GM12878 (cell line): Measurements from ENCODE around the gene KIAA1217. TPM values are rescaled to one million over a fixed set of nuclear protein-coding genes. Genes with fewer than 3 reads are reported as not detected.

Source experiments
- ATAC-seq: fragments of 200-7000 bp; cut with Tn5 transposase; 3 replicates; pipeline ENCODE4 v1.9.1; 2020; ENCODE audit warnings: mild to moderate bottlenecking, moderate library complexity
- BruUV-seq: library from RNA; stranded (reverse); fragments of 400-500 nt; replicated peaks from 2 replicates; lab custom pipeline; 2021; lab: Mats Ljungman, UMichigan
- CTCF ChIA-PET: fragments of 300-600 bp; sonication (Branson Sonifier 250); formaldehyde crosslinking; extraction: SDS; loops from one replicate; lab custom pipeline; 2021; ENCODE audit warnings: inconsistent platforms; lab: Yijun Ruan, JAX
- POLR2A ChIA-PET: fragments of 350-600 bp; formaldehyde crosslinking; extraction: SDS; loops from one replicate; lab custom pipeline; 2021; ENCODE audit warnings: inconsistent platforms; lab: Charles Lee
- RAD21 ChIA-PET: fragments of 300-600 bp; sonication (Branson Sonifier 250); formaldehyde crosslinking; loops from one replicate; lab custom pipeline; 2023; ENCODE audit warnings: antibody characterized with exemption; ENCODE audit not compliant: unreplicated experiment; lab: Charles Lee
- SMC1A ChIA-PET: fragments of 300-600 bp; sonication (Branson Sonifier 250); formaldehyde crosslinking; loops from one replicate; lab custom pipeline; 2023; ENCODE audit not compliant: unreplicated experiment, uncharacterized antibody; lab: Charles Lee
- DNase-seq: peaks from one replicate; pipeline ENCODE4 v3.0.0-alpha.2; 2011; ENCODE audit warnings: low read depth, low spot score
- FAIRE-seq: peaks from 3 replicates; lab custom pipeline; 2011; peaks lifted over from hg19 to GRCh38; lab: Jason Lieb, UNC
- H2AFZ ChIP-seq: 2 replicates; pipeline ENCODE4 v1.6.0; 2011; ENCODE audit warnings: low read depth, low read length, control low read depth; ENCODE audit not compliant: control insufficient read depth
- H3K27ac ChIP-seq: 2 replicates; pipeline ENCODE4 v1.5.1; 2011; ENCODE audit warnings: control low read depth; ENCODE audit not compliant: control insufficient read depth, insufficient read depth
- H3K27me3 ChIP-seq, 2 experiments: replicated peaks in 1 of 2; 2 replicates each; pipeline versions ENCODE4 v1.6.0 to v1.6.1; 2011; ENCODE audit warnings: low read length in 1 of 2; ENCODE audit not compliant: control insufficient read depth in 2 of 2, insufficient read depth in 2 of 2
- H3K36me3 ChIP-seq, 2 experiments: 2 replicates each; pipeline ENCODE4 v1.5.1; 2011; ENCODE audit warnings: low read length in 1 of 2; ENCODE audit not compliant: control insufficient read depth in 2 of 2, insufficient read depth in 2 of 2
- H3K4me1 ChIP-seq: 2 replicates; pipeline ENCODE4 v1.6.1; 2011; ENCODE audit warnings: mild to moderate bottlenecking, low read length, moderate library complexity, mixed read lengths; ENCODE audit not compliant: control insufficient read depth, insufficient read depth
- H3K4me2 ChIP-seq: 2 replicates; pipeline ENCODE4 v1.6.0; 2011; ENCODE audit warnings: control low read depth; ENCODE audit not compliant: control insufficient read depth, insufficient read depth
- H3K4me3 ChIP-seq: fragments of 200-600 bp; sonication (generic); 2 replicates; pipeline ENCODE4 v1.5.1; 2016
- H3K79me2 ChIP-seq: 2 replicates; pipeline ENCODE4 v1.6.0; 2011; ENCODE audit warnings: low read length; ENCODE audit not compliant: control insufficient read depth, insufficient read depth
- H3K9ac ChIP-seq: 2 replicates; pipeline ENCODE4 v1.8.0; 2011; ENCODE audit warnings: low read length, control low read depth, mixed read lengths; ENCODE audit not compliant: control insufficient read depth, insufficient read depth
- H3K9me3 ChIP-seq: replicated peaks from 3 replicates; pipeline ENCODE4 v1.5.1; 2011; ENCODE audit warnings: mild to moderate bottlenecking, low read length; ENCODE audit not compliant: control insufficient read depth, insufficient read depth
- H4K20me1 ChIP-seq: 2 replicates; pipeline ENCODE4 v1.6.0; 2011; ENCODE audit not compliant: control insufficient read depth, insufficient read depth
- BHLHE40 ChIP-seq, 2 experiments: fragments of 450-650 bp in 1 of 2; IDR thresholded peaks; 2 replicates each; pipeline ENCODE4 v1.6.1; 2011 to 2017; ENCODE audit warnings: low read depth in 2 of 2, borderline replicate concordance in 1 of 2, improper control_type of control experiment in 1 of 2, low read length in 1 of 2, mild to moderate bottlenecking in 1 of 2
- KDM1A ChIP-seq: fragments of 200-600 bp; sonication (generic); IDR thresholded peaks from 2 replicates; pipeline ENCODE4 v1.6.1; 2016; ENCODE audit warnings: borderline replicate concordance
- MYB ChIP-seq: fragments of 150-350 bp; IDR thresholded peaks from 2 replicates; pipeline ENCODE4 v1.6.1; 2014; ENCODE audit warnings: mild to moderate bottlenecking, low read depth, low read length, borderline replicate concordance
- NFYA ChIP-seq: IDR thresholded peaks from 2 replicates; pipeline ENCODE4 v1.6.1; 2011; ENCODE audit warnings: low read depth, mild to moderate bottlenecking, low read length, improper control_type of control experiment, borderline replicate concordance
- NR2F1 ChIP-seq: fragments of 450-650 bp; conservative IDR thresholded peaks from 2 replicates; pipeline ENCODE4 v1.6.1; 2017; ENCODE audit warnings: mild to moderate bottlenecking
- RAD51 ChIP-seq: fragments of 450-650 bp; IDR thresholded peaks from 2 replicates; pipeline ENCODE4 v1.6.1; 2016; ENCODE audit warnings: moderate library complexity, mild to moderate bottlenecking, inconsistent platforms
- RB1 ChIP-seq: fragments of 450-650 bp; formaldehyde crosslinking; IDR thresholded peaks from 2 replicates; pipeline ENCODE4 v1.6.1; 2017; ENCODE audit warnings: mild to moderate bottlenecking, borderline replicate concordance
- SREBF2 ChIP-seq: IDR thresholded peaks from 2 replicates; pipeline ENCODE4 v1.6.1; 2012; ENCODE audit warnings: mild to moderate bottlenecking, low read length
- SRF ChIP-seq, 2 experiments: IDR thresholded peaks; 2 replicates each; pipeline ENCODE4 v1.6.1; 2011; ENCODE audit warnings: low read depth in 2 of 2, low read length in 2 of 2, mild to moderate bottlenecking in 1 of 2, moderate library complexity in 1 of 2
- TAF1 ChIP-seq: IDR thresholded peaks from 2 replicates; pipeline ENCODE4 v1.6.1; 2011; ENCODE audit warnings: mild to moderate bottlenecking, low read depth, low read length, borderline replicate concordance
- ZBED1 ChIP-seq: IDR thresholded peaks from 2 replicates; pipeline ENCODE4 v1.6.1; 2016; ENCODE audit warnings: borderline replicate concordance
- ZBTB4 ChIP-seq: fragments of 450-650 bp; formaldehyde crosslinking; IDR thresholded peaks from 2 replicates; pipeline ENCODE4 v1.4.0; 2022; ENCODE audit warnings: mild to moderate bottlenecking, moderate library complexity
- WGBS: methylation state at CpG from one replicate; pipeline ENCODE4 v1.1.6; 2016; ENCODE audit warnings: low lambda C conversion rate; ENCODE audit not compliant: insufficient replicate concordance, insufficient coverage; ENCODE audit errors: missing lambda C conversion rate; 5-methylcytosine and 5-hydroxymethylcytosine counted together
- in situ Hi-C: fragments of 300-500 bp; cut with MboI; formaldehyde crosslinking; loops from 9 replicates; pipeline ENCODE4 v1.14.3; 2018; ENCODE audit warnings: mixed read lengths
- intact Hi-C: fragments of 100-400 bp; cut with micrococcal nuclease; formaldehyde crosslinking; loops from one replicate; pipeline ENCODE4 v1.14.2; 2022; ENCODE audit not compliant: unreplicated experiment
- polyA plus RNA-seq, 11 experiments: library from polyadenylated mRNA; depleted of rRNA in 4 of 11; unstranded in 6 of 11; stranded (reverse) in 5 of 11; fragments of >200 nt; fragmentation: Nextera tagmentation in 4 of 11; fragmentation: Illumina TruSeq in 1 of 11; extraction: Ambion mirVana in 4 of 11; extraction: Trizol in 1 of 11; gene quantifications; 1 replicate in 1 of 11; 2 replicates in 10 of 11; pipeline versions ENCODE4 v1.2.1 to v1.2.3, GENCODE V29; 2011 to 2016; ENCODE audit warnings: inconsistent platforms in 2 of 11, missing spikeins in 2 of 11, low read depth in 1 of 11
- total RNA-seq, 4 experiments: library from RNA; depleted of rRNA in 3 of 4; stranded (reverse); fragments of >200 nt in 3 of 4; fragmentation: Illumina TruSeq in 1 of 4; extraction: Trizol in 1 of 4; gene quantifications; 2 replicates each; pipeline versions ENCODE4 v1.2.1 to v1.2.3, GENCODE V29; 2013 to 2021

KIAA1217 gene
- total and polyA plus RNA-seq, 10 of the 15 experiments (the other 5 are each of a cell fraction or from before 2014, with no cell fraction given): 0.57 to 3.8 (median 2.1) TPM

GRCh38 chr10:24519950-24520349 lies 311.0 kb downstream of the KIAA1217 start:
- H3K27me3 ChIP-seq: no peaks in the 10 kb centered on the region
- no peak overlapping the region for H3K9ac ChIP-seq
- SMC1A ChIA-PET: interaction anchor here (0.5 to 8.5 kb wide), 7 partner anchors 15 to 526 kb away, joined by 3 to 53 read pairs (median 4); no protein-coding TSS in a partner anchor
- TF ChIP-seq ZBED1 (no peak), RAD51 (no peak), SREBF2 (no peak), NFYA (no peak), KDM1A (no peak), BHLHE40 (IDR thresholded peaks at IDR 0.05; ENCODE audit: borderline replicate concordance in 1 of 2, low read depth in 2 of 2, low read length in 1 of 2) (no peak), MYB (no peak), TAF1 (no peak), RB1 (no peak), NR2F1 (no peak), SRF (IDR thresholded peaks at IDR 0.05; ENCODE audit: low read depth in 2 of 2, low read length in 2 of 2) (no peak), ZBTB4 (CRISPR knock-in tag) (no peak)
- TF ChIP-seq, all 136 proteins: peak for 0
- DNase-seq (no peak), FAIRE-seq (no peak), ATAC-seq (peak; percentile 65)
- POLR2A ChIA-PET: no interaction called here
- BruUV-seq: no TSS peak
- H2AFZ ChIP-seq: peak overlapping the region; percentile 49
- 5% methylated on average over 14 of the region's 14 CpGs for WGBS
- RAD21 ChIA-PET: interaction anchor here (0.7 to 4.9 kb wide), 7 partner anchors 11 to 526 kb away, joined by 3 to 28 read pairs (median 3); no protein-coding TSS in a partner anchor
- H3K79me2 ChIP-seq: no peaks in the 10 kb centered on the region
- no peak overlapping the region for H3K27ac ChIP-seq
- H3K9me3 ChIP-seq: no peaks in the 10 kb centered on the region
- in situ Hi-C loops: loop anchor here (5.0 kb wide), 1 partner anchor 528 kb away; no protein-coding TSS in a partner anchor
- intact Hi-C loops: loop anchor here (1.0 kb wide), 1 partner anchor 526 kb away; no protein-coding TSS in a partner anchor
- H4K20me1 ChIP-seq: no peaks in the 10 kb centered on the region
- no peaks in the 10 kb centered on the region for H3K36me3 ChIP-seq
- CTCF ChIA-PET: interaction anchor here (0.6 to 9.7 kb wide), 24 partner anchors 10 to 1362 kb away, joined by 3 to 87 read pairs (median 4); partner anchors contain the start of gene KIAA1217
- H3K4me2 ChIP-seq: peak overlapping the region; percentile 53
- no peak overlapping the region for H3K4me3 ChIP-seq
- H3K4me1 ChIP-seq: no peaks in the 10 kb centered on the region
